H1 (cell line): ENCODE data around the gene ZNF469. TPM values are rescaled to one million over a fixed set of nuclear protein-coding genes. Genes with fewer than 3 reads are reported as not detected.

Source experiments
- ATF3 ChIP-seq: IDR thresholded peaks from 2 replicates; pipeline ENCODE4 v1.6.1; 2011; ENCODE audit warnings: low read depth, mild to moderate bottlenecking, low read length; ENCODE audit not compliant: insufficient read depth
- CHD7 ChIP-seq: fragments of 300-600 bp; sonication (generic); IDR thresholded peaks from 2 replicates; pipeline ENCODE4 v1.7.1; 2012; ENCODE audit warnings: low read length, moderate library complexity, mild to moderate bottlenecking, inconsistent platforms; ENCODE audit not compliant: insufficient replicate concordance
- E2F6 ChIP-seq: IDR thresholded peaks from 2 replicates; pipeline ENCODE4 v1.6.1; 2012; ENCODE audit warnings: inconsistent platforms
- HDAC2 ChIP-seq, 2 experiments: fragments of 300-600 bp in 1 of 2; sonication (generic) in 1 of 2; IDR thresholded peaks; 2 replicates each; pipeline ENCODE4 v1.6.1; 2011 to 2012; ENCODE audit warnings: low read depth in 2 of 2, low read length in 2 of 2, mild to moderate bottlenecking in 2 of 2, moderate library complexity in 2 of 2, borderline replicate concordance in 1 of 2, inconsistent platforms in 1 of 2
- NANOG ChIP-seq: IDR thresholded peaks from 2 replicates; pipeline ENCODE4 v1.6.1; 2011; ENCODE audit warnings: low read length, low read depth, mild to moderate bottlenecking, inconsistent platforms; ENCODE audit not compliant: insufficient read depth, poor library complexity, severe bottlenecking
- POU5F1 ChIP-seq: IDR thresholded peaks from 2 replicates; pipeline ENCODE4 v1.6.1; 2011; ENCODE audit warnings: low read depth, mild to moderate bottlenecking, low read length, moderate library complexity
- SIX5 ChIP-seq: IDR thresholded peaks from 2 replicates; pipeline ENCODE4 v1.6.1; 2011; ENCODE audit warnings: mild to moderate bottlenecking, low read depth, low read length
- SP2 ChIP-seq: IDR thresholded peaks from 2 replicates; pipeline ENCODE4 v1.6.1; 2012; ENCODE audit warnings: mild to moderate bottlenecking, low read length, inconsistent platforms
- TAF7 ChIP-seq: optimal IDR thresholded peaks from 2 replicates; pipeline ENCODE3; 2011; ENCODE audit warnings: low read depth, mild to moderate bottlenecking, inconsistent platforms, low read length, moderate library complexity, borderline replicate concordance
- polyA plus RNA-seq, 7 experiments: library from polyadenylated mRNA; depleted of rRNA in 3 of 7; stranded (reverse) in 5 of 7; unstranded in 2 of 7; fragments of >200 nt in 5 of 7; fragments of 200-250 nt in 2 of 7; gene quantifications; 1 replicate in 5 of 7; 2 replicates in 1 of 7; 4 replicates in 1 of 7; pipeline versions ENCODE4 v1.2.1 to v1.2.3, GENCODE V29; 2011 to 2013; ENCODE audit warnings: missing spikeins in 2 of 7, mixed read lengths in 2 of 7
- total RNA-seq: library from RNA; stranded (reverse); fragmentation: NEBNext Ultra II Directional; extraction: Animal tissue kit (Norgen Biotek cat#: 25700); gene quantifications from 2 replicates; pipeline ENCODE4 v1.2.1, GENCODE V29; 2021

The ZNF469 gene
- total and polyA plus RNA-seq, 2 of the 8 experiments (the other 6 are each of a cell fraction or from before 2014, with no cell fraction given): 0.30 to 1.8 TPM

- TF ChIP-seq CHD7: no peak
- TF ChIP-seq E2F6: no peak
- no peak for TF ChIP-seq ATF3
- no peak for TF ChIP-seq NANOG
- no peak for TF ChIP-seq TAF7
- TF ChIP-seq SP2: no peak
- no peak for TF ChIP-seq SIX5
- no peak for TF ChIP-seq HDAC2 (IDR thresholded peaks at IDR 0.05; ENCODE audit: borderline replicate concordance in 1 of 2, low read depth in 2 of 2, low read length in 2 of 2)
- TF ChIP-seq POU5F1: no peak
These were observed 19.0 kb downstream of the ZNF469 start (continued) for GRCh38 chr16:88401604-88402246.
